Measurements from ENCODE around the gene SPART.

Gene SPART

DNA sequence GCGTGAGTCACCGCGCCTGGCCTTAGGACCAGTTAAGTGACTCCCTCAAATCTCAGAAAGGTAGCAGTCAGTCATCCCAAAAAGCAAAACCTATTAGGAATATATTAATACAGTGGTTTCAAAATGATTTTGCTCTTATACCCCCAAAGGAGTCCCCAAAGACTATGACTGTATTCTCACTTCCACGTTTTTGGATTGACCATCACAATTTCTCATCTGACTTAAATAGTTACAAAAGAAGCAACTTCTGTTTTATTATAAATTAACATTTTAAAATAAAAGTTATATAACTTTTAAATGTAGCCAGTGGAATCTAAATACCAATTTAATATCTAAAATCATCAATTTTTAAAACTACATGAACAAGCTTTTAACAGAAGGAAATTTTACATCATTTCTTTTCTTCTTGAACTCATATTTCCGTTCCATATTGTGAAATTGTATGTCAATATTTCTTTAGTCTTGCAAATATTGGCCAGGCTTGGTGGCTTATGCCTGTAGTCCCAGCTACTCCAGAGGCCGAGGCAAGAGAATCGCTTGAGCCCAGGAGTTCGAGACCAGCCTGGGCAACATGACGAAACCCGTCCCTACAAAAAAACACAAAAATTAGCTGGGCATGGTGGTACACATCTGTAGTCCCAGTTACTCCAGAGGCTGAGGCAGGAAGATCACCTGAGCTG is 1.5 kb upstream of the SPART start:
- ChIA-PET POLR2A (ENCODE audit: low non-redundant PET) (no interaction called here), CTCF (interaction anchor here (0.6 to 1.2 kb wide), 8 partner anchors 7 to 620 kb away, joined by 3 to 8 read pairs (median 4); no protein-coding TSS in a partner anchor)
- H3K27ac ChIP-seq = no peak overlapping the region
- DNase-seq (ENCODE audit: low spot score) = no peak
- no peak for TF ChIP-seq CTCF (conservative IDR thresholded peaks at IDR 0.05; ENCODE audit: low read depth)

GRCh38 chr13:36345438-36346221 is 564 bp downstream of the SPART start:
- CTCF ChIA-PET = no interaction called here
- POLR2A ChIA-PET (ENCODE audit: low non-redundant PET) = no interaction called here
- DNase-seq (ENCODE audit: low spot score) = peak; percentile 58
- H3K27ac ChIP-seq = peak overlapping the region; percentile 97
- no peak for TF ChIP-seq CTCF (conservative IDR thresholded peaks at IDR 0.05; ENCODE audit: low read depth)

GRCh38 chr13:36344886-36345437 is 1.2 kb downstream of the SPART start:
- CTCF ChIA-PET = interaction anchor here (0.7 kb wide), 1 partner anchor 62 kb away, joined by 4 read pairs; no protein-coding TSS in a partner anchor

DNA sequence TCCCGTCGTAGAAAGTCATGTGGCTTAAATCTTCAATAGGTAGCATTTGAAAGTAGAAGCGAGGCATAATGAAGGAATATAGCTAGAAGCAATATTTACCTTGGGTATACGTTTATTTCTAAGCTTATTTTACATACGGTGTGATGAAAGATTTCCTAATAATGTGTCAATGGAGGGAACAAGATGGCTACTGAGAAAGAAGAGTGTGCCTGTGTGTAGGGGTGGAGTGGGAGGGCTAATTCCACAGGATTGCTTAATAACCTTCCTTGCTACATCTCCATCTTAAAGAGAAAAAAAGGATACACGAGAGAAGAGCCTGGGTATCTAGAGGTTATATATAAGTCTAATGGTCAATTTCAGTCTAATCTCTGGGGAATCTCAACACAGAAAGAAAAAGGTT is 2.0 kb downstream of the SPART start:
- H3K27ac ChIP-seq = no peak overlapping the region
- DNase-seq (ENCODE audit: low spot score) = peak; percentile 34
- no peak for TF ChIP-seq CTCF (conservative IDR thresholded peaks at IDR 0.05; ENCODE audit: low read depth)
- ChIA-PET CTCF (interaction anchor here (0.6 to 1.5 kb wide), 2 partner anchors 10 to 656 kb away, joined by 3 read pairs; no protein-coding TSS in a partner anchor), POLR2A (ENCODE audit: low non-redundant PET) (no interaction called here)

More at GRCh38 chr13:36344886-36345437, 1.2 kb downstream of the SPART start:
- peak overlapping the region; percentile 97 for H3K27ac ChIP-seq
- peak; percentile 21 for DNase-seq (ENCODE audit: low spot score)
- no peak for TF ChIP-seq CTCF (conservative IDR thresholded peaks at IDR 0.05; ENCODE audit: low read depth)
- POLR2A ChIA-PET (ENCODE audit: low non-redundant PET) = no interaction called here

DNA sequence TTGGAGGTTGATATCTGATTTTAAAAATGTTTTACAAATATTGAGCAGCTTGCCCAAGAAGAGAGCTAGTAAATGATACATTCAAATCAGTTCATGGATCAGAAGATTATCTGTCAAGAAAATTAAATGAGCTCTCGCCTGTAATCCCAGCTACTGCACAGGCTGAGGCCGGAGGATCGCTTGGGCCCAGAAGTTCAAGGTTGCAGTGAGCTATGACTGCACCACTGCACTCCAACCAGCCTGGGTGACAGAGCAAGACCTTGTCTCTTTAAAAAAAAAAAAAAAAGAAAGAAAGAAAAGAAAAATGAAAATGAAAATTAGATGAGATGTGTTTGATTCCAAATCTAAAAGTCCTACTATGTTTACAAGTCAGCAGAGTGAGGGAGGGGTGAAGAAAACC is 2.4 kb downstream of the SPART start:
- ChIA-PET CTCF (interaction anchor here (0.6 to 1.5 kb wide), 2 partner anchors 10 to 656 kb away, joined by 3 read pairs; no protein-coding TSS in a partner anchor), POLR2A (ENCODE audit: low non-redundant PET) (interaction anchor here (0.7 kb wide), 1 partner anchor 713 kb away, joined by 8 read pairs; no protein-coding TSS in a partner anchor)
- no peak for TF ChIP-seq CTCF (conservative IDR thresholded peaks at IDR 0.05; ENCODE audit: low read depth)
- no peak for DNase-seq (ENCODE audit: low spot score)
- H3K27ac ChIP-seq = 0 out of 2 replicates have a peak overlapping the region, but pooled peaks have one; percentile 30

- DNase-seq (ENCODE audit: low spot score) = no peak
- TF ChIP-seq CTCF (conservative IDR thresholded peaks at IDR 0.05; ENCODE audit: low read depth) = no peak
- CTCF ChIA-PET = interaction anchor here (1.5 kb wide), 1 partner anchor 11 kb away, joined by 3 read pairs; no protein-coding TSS in a partner anchor
- POLR2A ChIA-PET (ENCODE audit: low non-redundant PET) = no interaction called here
- H3K27ac ChIP-seq = no peak overlapping the region
These were observed 3.5 kb downstream of the SPART start for GRCh38 chr13:36342715-36343114.
